ENCODE measurements around the gene PARPBP.
"Not testable (repeated sequence)": the region's sequence is repeated elsewhere in the genome, so short reads cannot be mapped to it uniquely, and the experiment has no call there.

Gene PARPBP, protein sequence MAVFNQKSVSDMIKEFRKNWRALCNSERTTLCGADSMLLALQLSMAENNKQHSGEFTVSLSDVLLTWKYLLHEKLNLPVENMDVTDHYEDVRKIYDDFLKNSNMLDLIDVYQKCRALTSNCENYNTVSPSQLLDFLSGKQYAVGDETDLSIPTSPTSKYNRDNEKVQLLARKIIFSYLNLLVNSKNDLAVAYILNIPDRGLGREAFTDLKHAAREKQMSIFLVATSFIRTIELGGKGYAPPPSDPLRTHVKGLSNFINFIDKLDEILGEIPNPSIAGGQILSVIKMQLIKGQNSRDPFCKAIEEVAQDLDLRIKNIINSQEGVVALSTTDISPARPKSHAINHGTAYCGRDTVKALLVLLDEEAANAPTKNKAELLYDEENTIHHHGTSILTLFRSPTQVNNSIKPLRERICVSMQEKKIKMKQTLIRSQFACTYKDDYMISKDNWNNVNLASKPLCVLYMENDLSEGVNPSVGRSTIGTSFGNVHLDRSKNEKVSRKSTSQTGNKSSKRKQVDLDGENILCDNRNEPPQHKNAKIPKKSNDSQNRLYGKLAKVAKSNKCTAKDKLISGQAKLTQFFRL

DNA sequence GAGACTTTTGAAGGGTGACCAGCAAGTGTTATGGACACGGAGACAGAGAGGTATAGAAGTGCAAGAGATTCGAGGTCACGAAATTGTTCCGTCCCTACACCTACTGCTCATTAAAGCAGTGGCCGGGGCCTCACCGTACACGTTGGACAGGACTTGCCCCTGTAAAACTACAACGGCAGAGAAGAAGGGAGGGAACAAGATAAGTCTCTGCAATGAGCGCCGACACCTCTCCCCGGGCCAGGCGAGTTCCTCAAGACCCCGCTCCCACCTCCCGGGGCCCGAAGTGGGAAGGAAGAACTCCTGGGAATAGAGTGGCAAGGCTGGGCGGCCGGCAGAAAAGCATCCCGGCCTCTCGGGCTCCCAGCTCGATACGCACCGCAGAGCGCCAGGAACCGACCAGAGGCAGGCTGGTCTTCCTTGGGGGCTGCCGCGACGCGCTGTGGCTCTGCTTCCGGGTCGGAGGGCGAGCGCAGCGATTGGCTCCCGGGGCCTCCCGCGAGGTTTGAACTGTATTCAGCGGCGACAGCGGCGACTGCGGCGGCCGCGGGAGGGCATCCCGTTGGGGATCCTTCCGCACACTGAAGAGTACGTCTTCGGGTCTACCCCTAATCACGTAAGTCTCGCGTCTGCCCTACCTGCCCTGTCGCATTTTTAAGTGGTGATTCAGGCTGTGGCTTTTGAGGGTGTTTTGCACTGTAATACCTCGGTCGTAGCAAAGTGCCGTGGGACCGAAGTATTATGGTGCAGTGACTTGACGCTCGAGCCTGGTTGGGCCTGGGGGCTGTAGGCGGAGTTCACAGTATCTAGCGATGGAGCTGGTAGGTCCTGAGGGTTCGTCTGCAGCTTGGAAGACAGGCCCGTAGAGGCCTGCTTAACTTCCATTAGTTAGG, at the start of gene PARPBP, which contains the start of gene NUP37:
PARPBP (plus strand) TSS at position 510 of the 890 bp plus-strand sequence. CDS start 3,706 bp downstream, outside the sequence.
NUP37 (minus strand) TSS at position 441 of the 890 bp plus-strand sequence. CDS start 1,596 bp downstream, outside the sequence.
- DNase-seq = peak; percentile 73

DNA sequence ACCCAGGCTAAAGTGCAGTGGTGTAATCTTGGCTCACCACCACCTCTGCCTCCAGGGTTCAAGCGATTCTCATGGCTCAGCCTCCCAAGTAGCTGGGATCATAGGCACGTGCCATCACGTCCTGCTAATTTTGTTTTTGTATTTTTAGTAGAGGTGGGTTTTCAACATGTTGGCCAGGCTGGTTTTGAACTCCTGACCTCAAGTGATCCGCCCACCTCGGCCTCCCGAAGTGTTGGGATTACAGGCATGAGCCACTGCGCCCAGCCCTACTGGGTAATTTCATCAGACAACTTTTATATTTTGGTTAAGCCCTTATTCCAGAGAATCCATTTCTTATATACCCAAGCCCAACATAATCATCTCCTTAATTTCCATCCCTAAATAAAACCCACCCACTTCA, 47.9 kb upstream of the PARPBP start:
- DNase-seq = not testable (repeated sequence)

DNA sequence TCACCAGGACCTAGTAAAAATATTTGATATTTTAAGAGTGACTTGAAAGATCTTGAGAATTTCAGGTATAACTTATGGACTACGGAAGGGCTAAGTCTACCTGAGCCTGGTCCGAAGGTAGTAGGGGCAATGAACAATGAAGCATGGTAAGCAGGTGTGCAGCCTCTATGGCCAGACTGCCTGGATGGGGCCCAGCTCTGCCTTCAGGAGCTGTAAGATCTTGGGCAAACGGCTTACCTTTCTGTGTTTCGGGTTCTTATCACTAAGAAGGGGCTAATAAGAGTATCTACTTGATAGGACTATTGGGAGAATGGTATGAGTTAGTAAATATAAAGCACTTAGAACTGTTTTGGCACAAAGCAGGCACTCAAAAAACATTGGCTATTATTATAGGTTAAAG, 39.1 kb upstream of the PARPBP start:
- no peak for DNase-seq

DNA sequence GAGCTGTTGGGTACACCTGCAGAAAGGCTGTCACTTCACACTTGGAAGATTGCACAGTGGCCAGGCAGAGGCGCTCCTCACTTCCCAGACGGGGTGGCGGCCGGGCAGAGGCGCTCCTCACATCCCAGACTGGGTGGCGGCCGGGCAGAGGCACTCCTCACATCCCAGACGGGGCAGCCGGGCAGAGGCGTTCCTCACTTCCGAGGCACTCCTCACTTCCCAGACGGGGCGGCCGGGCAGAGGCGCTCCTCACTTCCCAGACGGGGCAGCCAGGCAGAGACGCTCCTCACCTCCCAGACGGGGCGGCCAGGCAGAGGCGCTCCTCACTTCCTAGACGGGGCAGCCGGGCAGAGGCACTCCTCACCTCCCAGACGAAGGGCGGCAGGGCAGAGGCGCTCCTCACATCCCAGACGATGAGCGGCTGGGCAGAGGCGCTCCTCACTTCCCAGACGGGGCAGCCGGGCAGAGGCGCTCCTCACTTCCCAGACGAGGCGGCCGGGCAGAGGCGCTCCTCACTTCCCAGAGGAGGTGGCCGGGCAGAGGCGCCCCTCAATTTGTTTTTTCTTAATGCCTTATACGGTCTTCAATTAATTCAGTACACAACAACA, 30.7 kb upstream of the PARPBP start:
- DNase-seq = not testable (repeated sequence)

DNA sequence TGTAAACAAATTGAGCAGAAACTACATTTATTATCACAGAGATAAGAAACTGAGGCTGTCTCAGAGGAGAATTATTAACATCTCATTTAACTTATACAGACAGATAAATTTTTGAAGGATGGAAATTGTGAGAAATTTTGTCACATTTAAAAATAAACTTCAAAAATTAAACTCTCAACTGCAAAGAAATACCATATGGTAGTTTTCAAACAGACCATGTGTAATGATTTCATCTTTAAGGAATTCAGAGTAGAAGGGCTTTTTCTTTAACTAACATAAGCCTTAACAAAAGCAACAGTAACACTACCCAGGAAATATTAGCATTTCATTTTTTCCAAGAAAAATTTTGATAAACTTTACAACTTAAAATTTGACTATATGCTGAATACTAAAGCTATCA, 26.7 kb upstream of the PARPBP start:
- DNase-seq = no peak

DNA sequence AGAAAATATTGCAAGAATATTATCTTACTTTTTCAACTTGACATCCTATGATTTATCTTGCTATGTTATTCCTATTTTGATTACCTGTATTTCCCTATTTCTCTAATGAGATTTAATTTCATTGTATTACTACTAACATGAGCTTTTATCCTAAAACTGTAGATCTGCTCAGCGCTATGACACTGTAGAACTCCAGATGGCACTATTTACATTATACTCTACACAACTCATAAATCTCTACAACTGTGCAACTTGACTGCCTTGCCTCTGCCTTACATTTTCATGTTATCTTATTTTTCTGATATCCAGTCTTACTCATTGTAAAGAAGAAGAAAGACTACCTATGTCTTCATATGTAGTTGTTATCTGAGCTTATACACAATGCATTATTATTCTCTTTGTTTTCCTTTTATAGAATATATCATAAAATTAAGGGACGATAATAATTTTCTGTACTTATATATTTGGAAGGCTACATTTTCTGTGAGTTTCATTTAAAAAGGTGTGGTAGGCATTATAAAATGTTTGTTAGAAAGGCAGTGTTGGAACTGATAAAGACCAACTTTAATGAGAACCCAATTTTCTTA, 24.2 kb upstream of the PARPBP start:
- DNase-seq = no peak

DNA sequence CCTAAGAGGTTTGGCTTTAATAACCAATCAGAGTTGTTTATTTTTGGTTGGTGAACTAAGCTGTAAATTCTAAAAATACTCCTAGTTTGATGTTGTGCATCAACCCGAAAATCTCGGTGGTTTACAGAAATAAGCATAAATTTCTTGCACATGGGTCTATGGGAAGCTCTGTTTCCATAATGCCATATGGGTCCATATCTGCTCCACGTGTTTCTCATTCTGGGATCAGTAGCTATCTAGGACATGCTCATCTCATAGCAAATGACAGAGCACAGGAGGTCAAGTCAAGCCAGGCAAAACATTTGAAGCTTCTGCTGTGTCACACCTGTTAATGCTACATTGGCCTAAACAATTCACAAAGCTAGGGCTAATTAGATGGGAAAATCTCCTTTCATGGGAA, 23.1 kb upstream of the PARPBP start:
- no peak for DNase-seq

DNA sequence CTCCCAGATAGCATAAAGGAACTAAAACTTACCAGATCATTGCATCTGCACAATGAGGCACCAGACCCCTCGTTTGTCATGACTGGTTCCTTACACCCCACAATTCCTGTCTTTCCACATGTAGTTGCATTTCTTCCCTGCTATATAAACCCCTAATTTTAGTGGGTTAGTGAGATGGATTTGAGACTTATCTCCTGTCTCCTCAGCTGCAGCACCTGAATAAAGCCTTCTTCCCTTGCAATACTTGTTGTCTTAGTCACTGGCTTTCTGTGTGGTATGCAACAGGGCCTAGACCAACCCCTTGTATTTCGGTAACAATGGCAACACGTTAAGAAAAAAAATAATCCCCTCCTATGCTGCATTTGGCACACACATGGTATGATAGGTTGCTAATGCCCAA, 13.1 kb upstream of the PARPBP start:
- no peak for DNase-seq

DNA sequence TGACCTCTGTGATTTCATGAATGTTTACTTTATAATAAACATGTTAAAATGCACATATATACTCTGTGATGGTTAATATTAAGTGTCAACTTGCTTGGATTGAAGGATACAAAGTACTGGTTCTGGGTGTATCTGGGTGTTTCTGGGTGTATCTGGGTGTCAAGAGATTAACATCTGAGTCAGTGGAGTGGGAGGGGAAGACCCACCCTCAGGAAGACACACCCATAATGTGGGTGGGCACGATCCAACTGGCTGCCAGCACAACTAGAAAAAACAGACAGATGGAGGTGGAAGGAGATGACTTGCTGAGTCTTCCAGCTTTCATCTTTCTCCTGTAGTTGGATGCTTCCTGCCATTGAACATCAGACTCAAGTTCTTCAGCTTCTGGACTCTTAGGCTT, 12.0 kb upstream of the PARPBP start:
- no peak for DNase-seq

DNA sequence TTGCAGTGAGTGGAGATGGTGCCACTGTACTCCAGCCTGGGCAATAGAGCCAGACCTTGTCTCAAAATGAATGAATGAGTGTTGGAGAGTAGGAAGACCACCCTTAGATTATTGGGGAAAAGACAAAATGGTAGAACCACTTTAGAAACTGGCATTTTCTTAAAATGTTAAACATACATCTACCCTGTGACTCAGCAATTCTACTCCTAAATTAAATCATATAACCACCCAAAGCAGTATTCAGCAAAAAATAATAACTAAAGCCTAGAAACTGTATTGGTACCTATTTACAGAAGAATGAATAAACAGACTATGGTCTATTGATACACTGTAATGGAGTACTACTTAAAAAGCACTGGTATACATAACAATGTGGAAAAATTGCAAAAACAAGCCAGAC, 9.2 kb upstream of the PARPBP start:
- DNase-seq = no peak

DNA sequence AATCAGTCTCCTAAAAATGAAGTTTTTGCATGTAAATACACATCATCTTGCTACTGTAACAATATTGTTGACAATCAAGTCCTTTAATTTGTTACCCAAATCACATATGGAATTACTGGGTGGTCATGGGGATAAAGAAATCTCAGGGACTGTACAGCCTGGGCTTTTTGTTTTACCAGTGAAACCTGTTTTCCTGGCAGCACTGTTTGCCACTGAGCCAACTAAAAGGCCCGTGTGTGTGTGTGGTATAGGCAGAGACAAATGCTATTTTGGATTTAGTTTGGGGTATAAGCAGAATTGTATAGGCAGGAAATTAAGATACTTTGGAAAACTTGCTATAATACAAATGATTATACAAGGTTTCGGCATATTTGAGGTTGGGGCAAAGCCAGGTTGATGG, 5.8 kb upstream of the PARPBP start:
- DNase-seq = no peak

DNA sequence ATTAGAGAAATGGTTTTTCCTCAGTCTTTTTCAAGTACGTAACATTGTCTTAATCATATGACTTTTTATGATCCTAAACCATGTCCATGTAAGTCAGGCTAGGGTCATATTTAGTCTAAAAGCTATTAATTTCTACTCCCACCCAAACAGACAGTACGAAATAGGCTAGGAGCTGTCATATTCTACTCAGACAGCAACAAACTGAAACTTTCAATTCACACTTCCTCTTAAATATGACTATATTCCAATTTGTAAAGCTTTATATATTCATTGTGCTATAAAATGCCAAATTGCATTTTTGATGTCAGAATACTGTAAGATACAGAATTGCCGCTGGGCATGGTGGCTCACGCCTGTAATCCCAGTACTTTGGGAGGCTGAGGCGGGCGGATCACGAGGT, 3.6 kb upstream of the PARPBP start:
- DNase-seq = no peak

DNA sequence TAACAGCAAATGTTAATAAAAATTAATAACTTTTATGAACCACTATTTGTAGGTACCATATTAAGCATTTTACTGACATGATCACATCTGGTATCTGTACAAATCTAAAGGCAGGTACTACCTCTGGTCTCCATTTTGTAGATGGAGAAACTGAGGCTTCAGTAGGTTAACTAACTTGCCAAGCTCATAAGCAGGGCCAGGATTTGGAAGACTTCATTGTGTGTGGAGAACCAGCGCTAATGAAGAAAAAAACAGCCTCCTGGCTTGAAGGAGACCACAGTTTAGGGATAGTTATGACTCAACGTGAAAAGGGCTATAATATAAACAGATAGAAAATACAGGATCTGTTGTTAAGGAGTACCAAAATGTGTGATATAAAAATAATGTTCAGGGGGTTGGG, 1.1 kb upstream of the PARPBP start:
- DNase-seq = no peak

DNA sequence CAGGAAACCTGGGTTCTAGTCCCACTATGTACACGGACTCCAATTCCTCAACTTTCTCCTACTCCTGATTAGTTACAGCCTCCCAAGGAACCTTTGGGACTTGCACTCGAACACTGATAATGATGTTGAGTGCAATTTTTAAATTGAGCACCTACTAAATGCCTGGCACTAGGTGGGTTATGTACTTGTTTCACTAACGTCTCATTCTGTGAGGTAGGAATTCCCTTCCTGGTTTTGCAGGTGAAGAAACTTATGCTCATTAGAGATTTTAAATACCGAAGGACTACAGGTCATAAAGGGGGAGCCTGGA, 536 bp downstream of the PARPBP start:
- no peak for DNase-seq

DNA sequence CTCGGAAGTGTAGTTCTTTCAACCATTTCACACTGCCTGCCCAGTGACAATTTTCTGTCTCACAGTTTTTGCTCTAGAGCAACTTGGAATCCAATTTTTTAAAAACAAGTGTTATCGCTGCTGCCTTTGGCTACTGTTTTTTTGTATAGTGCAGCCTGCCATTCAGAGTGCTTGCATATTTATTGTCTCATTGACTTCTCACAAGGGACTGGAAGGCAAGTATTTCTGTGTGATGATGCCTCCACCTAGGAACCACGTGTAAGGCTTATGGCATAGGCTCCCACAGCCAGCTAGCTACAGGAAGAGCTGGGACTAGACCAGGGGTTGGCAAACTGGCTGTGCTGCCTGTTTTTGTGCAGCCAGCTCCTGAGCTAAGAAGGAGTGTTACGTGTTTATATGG, 903 bp downstream of the PARPBP start:
- DNase-seq = no peak

DNA sequence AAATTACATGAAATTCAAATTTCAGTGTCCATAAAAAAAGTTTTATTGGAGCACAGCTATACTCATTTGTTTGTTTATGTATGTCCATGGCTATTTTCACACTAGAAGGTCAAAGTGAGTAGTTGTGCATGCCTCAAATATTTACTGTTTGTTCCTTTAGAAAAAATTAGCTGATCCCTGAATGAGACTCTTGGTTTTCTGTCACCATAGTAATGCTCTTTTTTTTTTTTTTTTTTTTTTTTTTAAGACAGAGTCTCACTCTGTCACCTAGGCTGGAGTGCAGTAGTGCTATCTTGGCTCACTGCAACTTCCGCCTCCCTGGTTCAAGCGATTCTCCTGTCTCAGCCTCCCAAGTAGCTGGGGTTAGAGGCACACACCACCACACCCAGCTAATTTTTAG, 1.3 kb downstream of the PARPBP start:
- DNase-seq = not testable (repeated sequence)

DNA sequence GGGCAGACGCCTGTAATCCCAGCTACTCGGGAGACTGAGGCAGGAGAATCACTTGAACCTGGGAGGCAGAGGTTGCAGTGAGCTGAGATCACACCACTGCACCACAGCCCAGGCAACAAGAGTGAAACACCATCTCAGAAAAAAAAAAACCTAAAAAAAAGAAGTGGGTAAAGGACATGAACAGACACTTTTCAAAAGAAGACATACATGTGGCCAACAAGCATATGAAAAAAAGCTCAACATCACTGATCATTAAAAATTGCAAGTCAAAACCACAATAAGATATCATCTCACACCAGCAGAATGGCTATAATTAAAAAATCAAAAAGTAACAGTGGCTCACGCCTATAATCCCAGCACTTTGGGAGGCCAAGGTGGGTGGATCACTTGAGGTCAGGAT, 10.7 kb downstream of the PARPBP start:
- DNase-seq = not testable (repeated sequence)

DNA sequence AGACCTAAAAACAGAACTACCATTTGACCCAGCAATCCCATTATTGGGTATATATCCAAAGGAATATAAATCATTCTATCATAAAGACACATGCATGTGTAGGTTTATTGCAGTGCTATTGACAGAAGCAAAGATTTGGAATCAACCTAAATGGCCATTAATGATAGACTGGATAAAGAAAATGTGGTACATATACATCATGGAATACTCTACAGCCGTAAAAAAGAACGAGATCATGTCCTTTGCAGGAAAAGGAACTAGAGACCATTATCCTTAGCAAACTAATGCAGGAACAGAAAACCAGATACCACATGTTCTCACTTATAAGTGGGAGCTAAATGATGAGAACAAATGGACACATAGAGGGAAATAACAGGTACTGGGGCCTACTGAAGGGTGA, 11.5 kb downstream of the PARPBP start:
- DNase-seq = not testable (repeated sequence)

DNA sequence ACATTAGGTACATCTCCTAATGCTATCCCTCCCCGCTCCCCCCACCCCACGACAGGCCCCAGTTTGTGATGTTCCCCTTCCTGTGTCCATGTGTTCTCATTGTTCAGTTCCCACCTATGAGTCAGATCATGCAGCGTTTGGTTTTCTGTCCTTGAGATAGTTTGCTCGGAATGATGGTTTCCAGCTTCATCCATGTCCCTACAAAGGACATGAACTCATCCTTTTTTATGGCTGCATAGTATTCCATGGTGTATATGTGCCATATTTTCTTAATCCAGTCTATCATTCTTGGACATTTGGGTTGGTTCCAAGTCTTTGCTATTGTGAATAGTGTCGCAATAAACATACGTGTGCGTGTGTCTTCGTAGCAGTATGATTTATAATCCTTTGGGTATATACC, 17.6 kb downstream of the PARPBP start:
- DNase-seq = not testable (repeated sequence)

DNA sequence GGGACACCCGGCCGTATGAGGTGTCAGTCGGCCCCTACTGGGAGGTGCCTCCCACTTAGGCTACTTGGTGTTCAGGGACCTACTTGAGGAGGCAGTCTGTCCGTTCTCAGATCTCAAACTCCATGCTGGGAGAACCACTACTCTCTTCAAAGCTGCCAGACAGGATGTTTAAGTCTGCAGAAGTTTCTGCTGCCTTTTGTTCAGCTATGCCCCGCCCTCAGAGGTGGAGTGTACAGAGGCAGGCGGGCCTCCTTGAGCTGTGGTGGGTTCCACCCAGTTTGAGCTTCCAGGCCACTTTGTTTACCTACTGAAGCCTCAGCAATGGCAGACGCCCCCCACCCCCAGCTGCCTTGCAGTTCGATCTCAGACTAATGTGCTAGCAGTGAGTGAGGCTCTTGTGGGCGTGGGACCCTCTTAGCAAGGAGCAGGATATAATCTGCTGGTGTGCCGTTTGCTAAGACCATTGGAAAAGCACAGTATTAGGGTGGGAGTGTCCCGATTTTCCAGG, 22.9 kb downstream of the PARPBP start:
- DNase-seq = not testable (repeated sequence)

DNA sequence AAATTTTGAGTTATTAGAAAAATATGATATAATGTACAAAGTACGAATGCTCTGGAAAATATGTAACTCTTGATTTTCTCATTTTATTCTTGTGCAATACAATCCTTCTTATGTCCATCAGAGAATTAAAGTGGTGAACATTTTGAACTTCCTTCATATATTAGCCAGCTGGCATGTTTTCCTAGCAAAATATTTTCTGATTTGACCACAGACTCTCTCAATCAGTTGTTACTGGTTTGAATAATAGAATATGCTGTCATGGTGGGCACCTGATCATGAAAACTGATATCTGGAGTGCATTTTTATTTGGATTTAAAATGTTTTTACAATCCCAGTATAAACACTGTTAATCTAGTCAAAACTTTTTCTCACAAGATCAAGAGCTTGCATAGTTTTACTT, 24.2 kb downstream of the PARPBP start:
- DNase-seq = no peak

DNA sequence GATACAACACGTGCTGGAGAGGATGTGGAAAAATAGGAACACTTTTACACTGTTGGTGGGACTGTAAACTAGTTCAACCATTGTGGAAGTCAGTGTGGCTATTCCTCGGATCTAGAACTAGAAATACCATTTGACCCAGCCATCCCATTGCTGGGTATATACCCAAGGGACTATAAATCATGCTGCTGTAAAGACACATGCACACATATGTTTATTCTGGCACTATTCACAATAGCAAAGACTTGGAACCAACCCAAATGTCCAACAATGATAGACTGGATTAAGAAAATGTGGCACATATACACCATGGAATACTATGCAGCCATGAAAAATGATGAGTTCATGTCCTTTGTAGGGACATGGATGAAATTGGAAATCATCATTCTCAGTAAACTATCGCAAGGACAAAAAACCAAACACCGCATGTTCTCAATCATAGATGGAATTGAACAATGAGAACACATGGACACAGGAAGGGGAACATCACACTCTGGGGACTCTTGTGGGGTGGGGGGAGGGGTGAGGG, 27.1 kb downstream of the PARPBP start:
- not testable (repeated sequence) for DNase-seq

Measured in NCI-H1092 (cell line).